NCI-H2107 (cell line): ENCODE measurements around the gene DUSP2.

Experiments used
- DNase-seq: peaks from one replicate; lab custom pipeline; 2025; lab: John Stamatoyannopoulos, UW

Gene DUSP2

GRCh38 chr2:96114903-96115581 lies 30.2 kb downstream of the DUSP2 start:
- DNase-seq: no peak

GRCh38 chr2:96114546-96114902 lies 30.7 kb downstream of the DUSP2 start:
- DNase-seq: no peak

GRCh38 chr2:96113951-96114350 lies 31.3 kb downstream of the DUSP2 start:
- DNase-seq: no peak

- DNase-seq: no peak
Observed at GRCh38 chr2:96113367-96113677, 31.9 kb downstream of the DUSP2 start.

GRCh38 chr2:96112501-96113366 lies 32.5 kb downstream of the DUSP2 start:
- DNase-seq: no peak

GRCh38 chr2:96111823-96112500 lies 33.3 kb downstream of the DUSP2 start:
- DNase-seq: no peak

GRCh38 chr2:96111257-96111640 lies 34.0 kb downstream of the DUSP2 start:
- DNase-seq: no peak

- no peak for DNase-seq
Observed at GRCh38 chr2:96110621-96111256, 34.5 kb downstream of the DUSP2 start.

GRCh38 chr2:96109931-96110511 lies 35.2 kb downstream of the DUSP2 start:
- DNase-seq: no peak

GRCh38 chr2:96109361-96109680 lies 35.9 kb downstream of the DUSP2 start:
- DNase-seq: no peak

GRCh38 chr2:96108541-96109360 lies 36.5 kb downstream of the DUSP2 start:
- DNase-seq: no peak

GRCh38 chr2:96108151-96108540 lies 37.1 kb downstream of the DUSP2 start:
- DNase-seq: no peak

- DNase-seq: no peak
Observed at GRCh38 chr2:96107708-96108065, 37.6 kb downstream of the DUSP2 start.

- DNase-seq: no peak
Observed at GRCh38 chr2:96106991-96107707, 38.1 kb downstream of the DUSP2 start.

- DNase-seq: no peak
Observed at GRCh38 chr2:96105994-96106715, 39.1 kb downstream of the DUSP2 start.

GRCh38 chr2:96105152-96105915 lies 39.9 kb downstream of the DUSP2 start:
- DNase-seq: no peak

- no peak for DNase-seq
Observed at GRCh38 chr2:96104487-96104861, 40.8 kb downstream of the DUSP2 start.

- no peak for DNase-seq
Observed at GRCh38 chr2:96103761-96104486, 41.3 kb downstream of the DUSP2 start.

GRCh38 chr2:96103187-96103601 lies 42.0 kb downstream of the DUSP2 start:
- no peak for DNase-seq
